GM19395 (cell line): ENCODE measurements around the gene ZC3H15.
"Not testable (repeated sequence)": the region's sequence is repeated elsewhere in the genome, so short reads cannot be mapped to it uniquely, and the experiment has no call there.

Experiments used
- ATAC-seq: cut with Tn5 transposase; IDR thresholded peaks from one replicate; pipeline ENCODE4 v1.9.1; 2021; ENCODE audit warnings: mild to moderate bottlenecking, moderate library complexity; ENCODE audit not compliant: unreplicated experiment

ZC3H15 gene

DNA sequence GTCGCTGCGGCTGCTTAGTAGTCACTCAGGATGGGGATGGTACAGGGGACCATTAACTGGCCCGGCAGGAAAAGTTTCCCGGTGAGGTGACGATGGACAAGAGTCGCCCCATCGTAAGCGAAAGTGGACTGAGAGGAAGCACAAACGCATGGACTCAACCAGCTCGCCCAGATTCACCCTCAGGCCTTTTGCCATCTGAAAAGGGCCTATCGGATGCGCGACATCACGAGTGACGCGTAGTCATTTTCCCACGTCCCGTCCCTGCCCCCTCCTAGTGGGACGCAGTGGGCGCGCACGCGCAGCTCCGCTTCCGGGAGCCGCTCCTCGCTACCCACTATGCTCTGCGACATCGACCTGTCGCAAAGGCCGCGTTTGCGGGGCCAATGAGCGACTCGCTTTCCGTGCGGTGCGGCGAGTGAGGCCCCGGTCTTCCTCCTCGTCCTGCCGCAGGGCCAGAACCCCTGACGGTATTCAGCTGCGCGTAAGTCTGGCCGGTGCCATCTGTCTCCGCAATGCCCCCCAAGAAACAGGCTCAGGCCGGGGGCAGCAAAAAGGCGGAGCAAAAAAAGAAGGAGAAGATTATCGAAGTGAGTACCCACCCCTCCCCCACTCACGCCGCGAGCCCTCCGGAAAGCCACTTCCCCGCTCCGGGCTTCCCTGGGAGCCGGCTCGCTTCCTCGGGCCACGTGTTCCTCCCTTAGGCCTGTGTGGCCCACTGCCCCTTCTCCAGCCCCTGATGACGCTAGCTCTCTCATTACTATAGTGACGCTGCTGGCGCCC is at the start of gene ZC3H15:
Gene ZC3H15 (plus strand): TSS at position 390 of the 780 bp plus-strand sequence. CDS start 123 bp downstream, at position 513.
- peak; percentile 82 for ATAC-seq

- no peak for ATAC-seq
Measured at GRCh38 chr2:186437719-186438118, 48.3 kb upstream of the ZC3H15 start.

DNA sequence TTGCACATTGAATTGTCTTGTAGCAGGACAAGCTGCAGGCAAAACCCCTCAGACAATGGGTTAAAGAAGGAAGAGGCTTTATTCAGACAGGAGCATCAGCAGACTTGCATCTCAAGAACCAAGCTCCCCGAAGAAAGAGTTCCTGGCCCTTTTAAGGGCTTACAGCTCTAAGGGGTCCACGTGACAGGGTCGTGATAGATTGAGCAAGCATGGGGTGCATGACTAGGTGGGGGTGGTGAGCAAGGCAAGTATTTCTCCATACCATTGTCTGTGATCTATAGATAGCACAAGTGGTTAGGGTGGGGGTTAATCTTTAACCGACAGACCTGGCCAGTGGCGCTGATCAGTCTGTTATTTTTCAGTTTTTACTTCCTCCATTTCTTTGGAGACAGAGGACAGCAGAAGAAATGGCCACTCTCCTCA is 46.4 kb upstream of the ZC3H15 start:
- ATAC-seq = not testable (repeated sequence)

DNA sequence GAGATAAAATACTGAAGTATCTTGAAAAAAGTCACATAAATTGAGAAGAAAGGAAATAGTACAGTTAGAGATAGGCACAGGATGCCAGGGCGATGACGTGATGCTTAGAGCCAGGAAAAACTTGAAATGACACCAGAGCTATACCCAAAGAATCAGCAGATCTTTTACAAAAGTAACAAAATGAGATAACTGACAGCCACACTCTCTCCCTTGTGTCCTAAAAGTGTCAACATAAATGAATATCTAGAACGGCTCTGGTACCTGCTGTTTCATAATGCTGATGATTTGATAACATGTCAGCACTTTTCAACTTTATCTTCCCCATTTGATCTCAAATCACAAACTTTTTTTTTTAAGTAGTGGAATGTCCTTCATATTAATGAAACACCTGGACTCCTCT is 45.6 kb upstream of the ZC3H15 start:
- no peak for ATAC-seq

DNA sequence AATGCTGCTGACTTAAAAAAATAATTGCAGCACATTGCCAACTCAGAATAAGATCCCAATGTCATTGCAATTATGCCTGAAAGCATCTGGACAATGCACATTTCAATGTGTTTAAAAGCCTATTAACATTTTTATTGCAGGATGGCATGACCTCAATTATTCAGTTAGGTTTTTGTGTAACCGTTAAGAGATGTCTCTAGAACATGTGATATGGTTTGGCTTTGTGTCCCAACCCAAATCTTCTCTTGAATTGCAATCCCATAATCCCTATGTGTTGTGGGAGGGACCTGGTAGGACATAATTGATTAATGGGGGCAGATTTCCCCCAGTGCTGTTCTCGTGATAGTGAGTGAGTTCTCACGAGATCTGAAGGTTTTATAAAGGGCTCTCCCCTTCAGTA is 43.2 kb upstream of the ZC3H15 start:
- no peak for ATAC-seq

DNA sequence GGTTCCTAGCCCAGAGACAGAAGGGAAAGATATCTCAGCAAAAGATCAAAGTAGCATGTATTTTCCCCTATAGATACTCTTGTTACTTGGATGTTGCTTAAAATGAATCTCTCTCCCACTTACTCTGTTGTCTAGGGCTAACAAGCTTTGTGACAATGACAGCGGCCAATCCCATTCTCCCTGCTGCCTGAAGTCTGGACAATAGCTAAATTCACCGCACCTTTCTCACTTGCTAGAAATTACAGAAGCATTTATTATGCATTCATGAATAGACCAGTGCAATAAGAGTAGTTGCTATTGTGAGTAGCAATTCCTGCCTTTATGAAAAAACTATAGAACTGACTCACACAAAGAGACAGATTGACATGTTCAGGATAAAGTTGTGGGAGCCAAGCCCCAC is 42.2 kb upstream of the ZC3H15 start:
- no peak for ATAC-seq

- no peak for ATAC-seq
Measured at GRCh38 chr2:186445506-186445905, 40.6 kb upstream of the ZC3H15 start.

GRCh38 chr2:186455613-186456012 is 30.4 kb upstream of the ZC3H15 start:
- ATAC-seq = no peak

GRCh38 chr2:186456941-186457340 is 29.1 kb upstream of the ZC3H15 start:
- ATAC-seq = no peak

DNA sequence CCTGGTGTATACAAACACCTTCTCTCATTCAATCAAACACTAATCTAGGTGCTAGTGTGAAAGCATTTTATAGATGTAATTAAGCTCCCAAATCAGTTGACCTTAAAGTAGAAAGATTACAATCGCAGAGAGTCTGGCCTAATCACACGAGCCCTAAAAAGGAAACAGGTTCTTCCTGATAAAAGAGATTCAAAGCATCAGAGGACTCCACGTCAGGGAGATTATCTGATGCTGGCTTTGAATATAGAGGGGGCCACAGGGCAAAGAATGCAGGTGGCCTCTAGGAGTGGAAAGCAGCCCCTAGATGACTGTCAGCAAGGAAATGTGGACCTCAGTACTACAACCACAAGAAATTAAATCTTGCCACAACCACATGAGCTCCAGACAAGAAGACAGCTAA is 28.2 kb upstream of the ZC3H15 start:
- ATAC-seq = no peak

GRCh38 chr2:186459009-186459408 is 27.1 kb upstream of the ZC3H15 start:
- no peak for ATAC-seq

- peak; percentile 87 for ATAC-seq
Measured at GRCh38 chr2:186460465-186460864, 25.6 kb upstream of the ZC3H15 start.

DNA sequence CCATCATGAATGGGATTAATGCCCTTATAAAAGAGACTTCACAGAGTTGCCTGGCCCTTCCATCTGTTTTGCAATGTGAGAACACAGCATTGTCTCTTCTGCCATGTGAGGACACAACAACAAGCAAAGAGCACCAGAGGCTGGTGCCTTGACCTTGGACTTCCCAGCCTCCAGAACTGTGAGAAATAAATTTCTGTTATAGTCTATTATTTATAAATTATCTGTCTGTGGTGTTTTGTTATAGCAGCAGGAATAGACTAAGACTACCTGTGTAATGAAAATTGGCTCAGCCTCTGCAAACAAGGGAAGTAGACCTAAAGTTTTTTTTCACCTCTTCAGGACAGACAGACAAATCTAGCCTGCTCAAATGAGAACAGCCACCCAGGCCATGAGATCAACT is 19.3 kb upstream of the ZC3H15 start:
- no peak for ATAC-seq

DNA sequence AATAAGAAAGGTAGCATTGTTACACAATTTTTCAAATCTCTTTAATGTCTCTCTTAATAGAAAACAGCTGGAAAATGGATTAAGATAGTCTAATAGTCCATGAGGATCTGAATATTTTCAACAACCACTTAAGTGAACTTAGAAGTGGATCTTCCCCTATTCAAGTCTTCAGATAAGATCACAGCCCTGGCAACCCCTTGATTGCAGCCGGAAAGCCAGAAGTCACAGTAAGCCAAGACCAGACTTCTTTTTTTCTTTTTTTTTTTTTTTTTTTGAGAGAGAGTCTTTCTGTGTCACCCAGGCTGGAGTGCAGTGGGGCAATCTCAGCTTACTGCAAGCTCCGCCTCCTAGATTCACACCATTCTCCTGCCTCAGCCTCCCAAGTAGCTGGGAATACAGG is 18.6 kb upstream of the ZC3H15 start:
- ATAC-seq = no peak

DNA sequence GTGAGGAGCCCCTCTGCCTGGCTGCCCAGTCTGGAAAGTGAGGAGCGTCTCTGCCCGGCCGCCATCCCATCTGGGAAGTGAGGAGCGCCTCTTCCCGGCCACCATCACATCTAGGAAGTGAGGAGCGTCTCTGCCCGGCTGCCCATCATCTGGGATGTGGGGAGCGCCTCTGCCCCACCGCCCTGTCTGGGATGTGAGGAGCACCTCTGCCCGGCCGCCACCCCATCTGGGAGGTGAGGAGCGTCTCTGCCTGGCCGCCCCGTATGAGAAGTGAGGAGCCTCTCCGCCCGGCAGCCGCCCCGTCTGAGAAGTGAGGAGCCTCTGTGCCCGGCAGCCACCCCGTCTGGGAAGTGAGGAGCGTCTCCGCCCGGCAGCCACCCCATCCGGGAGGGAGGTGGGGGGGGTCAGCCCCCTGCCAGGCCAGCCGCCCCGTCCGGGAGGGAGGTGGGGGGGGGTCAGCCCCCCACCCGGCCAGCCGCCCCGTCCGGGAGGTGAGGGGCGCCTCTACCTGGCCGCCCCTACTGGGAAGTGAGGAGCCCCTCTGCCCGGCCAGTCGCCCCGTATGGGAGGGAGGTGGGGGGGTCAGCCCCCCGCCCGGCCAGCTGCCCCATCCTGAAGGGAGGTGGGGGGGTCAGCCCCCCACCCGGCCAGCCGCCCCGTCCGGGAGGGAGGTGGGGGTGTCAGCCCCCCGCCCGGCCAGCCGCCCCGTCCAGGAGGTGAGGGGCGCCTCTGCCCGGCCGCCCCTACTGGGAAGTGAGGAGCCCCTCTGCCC is 13.2 kb upstream of the ZC3H15 start:
- ATAC-seq = not testable (repeated sequence)

GRCh38 chr2:186474239-186474638 is 11.8 kb upstream of the ZC3H15 start:
- not testable (repeated sequence) for ATAC-seq

DNA sequence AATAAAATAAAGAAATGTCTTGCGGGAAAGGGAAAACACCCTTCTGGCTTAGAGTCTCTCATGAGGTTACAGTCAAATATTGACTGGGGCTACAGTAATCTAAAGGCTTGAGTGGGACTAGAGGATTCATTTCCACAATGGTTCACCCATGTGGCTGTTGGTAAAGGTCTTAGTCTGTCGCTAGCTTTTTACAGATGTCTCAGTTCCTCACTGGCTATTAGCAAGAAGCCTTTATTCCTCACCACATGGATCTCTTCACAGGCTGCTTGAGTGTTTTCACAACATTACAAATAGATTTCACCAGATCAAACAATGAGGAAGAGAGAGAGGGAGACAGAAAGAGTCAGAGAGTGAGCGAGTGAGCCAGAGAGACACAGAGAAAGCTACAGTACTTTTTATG is 8.3 kb upstream of the ZC3H15 start:
- ATAC-seq = peak; percentile 62

DNA sequence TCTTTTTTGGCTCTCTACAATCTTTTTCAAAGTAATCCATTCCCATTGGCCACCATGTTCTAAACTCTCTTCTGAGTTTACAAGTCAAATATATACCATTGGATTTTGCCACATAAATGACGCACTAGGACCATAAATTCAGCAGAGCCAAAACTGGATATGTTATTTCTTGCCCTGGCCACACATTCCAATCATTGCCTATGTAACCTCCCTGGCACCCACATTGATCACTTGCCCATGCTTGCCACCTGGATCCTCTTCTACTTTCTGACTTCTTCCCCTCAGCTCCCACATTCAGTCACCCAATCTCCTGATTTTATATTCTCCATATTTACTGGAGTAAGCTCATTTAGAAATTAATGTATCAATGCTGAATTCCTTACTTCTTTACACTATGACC is 5.1 kb upstream of the ZC3H15 start:
- no peak for ATAC-seq

DNA sequence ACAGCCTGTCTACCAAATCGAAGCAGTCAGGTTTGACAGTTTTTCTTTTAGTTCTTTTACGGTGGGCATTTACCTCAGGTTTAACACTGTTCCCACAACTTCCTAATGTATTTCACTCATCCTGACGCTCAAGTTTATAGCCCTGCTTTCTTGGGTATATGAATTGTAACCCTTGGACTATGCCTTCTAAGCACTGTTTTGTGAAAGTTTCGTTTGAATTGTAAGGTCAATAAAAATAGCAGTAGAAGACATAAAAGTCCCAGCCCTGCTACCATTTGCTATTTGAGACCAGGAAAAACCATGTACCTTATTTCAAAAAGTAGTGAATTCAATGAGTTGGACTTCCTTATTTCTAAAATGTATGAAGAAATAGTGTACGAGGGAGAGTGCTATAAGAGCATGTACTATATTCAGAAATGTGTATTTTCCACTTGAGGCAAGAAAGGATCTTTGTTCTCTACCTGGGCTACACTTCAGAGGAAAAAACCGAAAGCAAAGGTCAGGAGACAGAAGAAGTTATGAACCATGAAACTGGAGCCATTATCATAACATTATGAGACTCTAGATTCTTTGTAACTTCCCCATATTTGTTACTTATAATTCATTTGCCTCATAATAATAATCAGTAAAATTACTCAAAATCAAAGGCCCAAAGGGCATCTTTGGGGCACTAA is 1.9 kb upstream of the ZC3H15 start:
- ATAC-seq = no peak

GRCh38 chr2:186485576-186485870 is 537 bp upstream of the ZC3H15 start:
- peak; percentile 52 for ATAC-seq

DNA sequence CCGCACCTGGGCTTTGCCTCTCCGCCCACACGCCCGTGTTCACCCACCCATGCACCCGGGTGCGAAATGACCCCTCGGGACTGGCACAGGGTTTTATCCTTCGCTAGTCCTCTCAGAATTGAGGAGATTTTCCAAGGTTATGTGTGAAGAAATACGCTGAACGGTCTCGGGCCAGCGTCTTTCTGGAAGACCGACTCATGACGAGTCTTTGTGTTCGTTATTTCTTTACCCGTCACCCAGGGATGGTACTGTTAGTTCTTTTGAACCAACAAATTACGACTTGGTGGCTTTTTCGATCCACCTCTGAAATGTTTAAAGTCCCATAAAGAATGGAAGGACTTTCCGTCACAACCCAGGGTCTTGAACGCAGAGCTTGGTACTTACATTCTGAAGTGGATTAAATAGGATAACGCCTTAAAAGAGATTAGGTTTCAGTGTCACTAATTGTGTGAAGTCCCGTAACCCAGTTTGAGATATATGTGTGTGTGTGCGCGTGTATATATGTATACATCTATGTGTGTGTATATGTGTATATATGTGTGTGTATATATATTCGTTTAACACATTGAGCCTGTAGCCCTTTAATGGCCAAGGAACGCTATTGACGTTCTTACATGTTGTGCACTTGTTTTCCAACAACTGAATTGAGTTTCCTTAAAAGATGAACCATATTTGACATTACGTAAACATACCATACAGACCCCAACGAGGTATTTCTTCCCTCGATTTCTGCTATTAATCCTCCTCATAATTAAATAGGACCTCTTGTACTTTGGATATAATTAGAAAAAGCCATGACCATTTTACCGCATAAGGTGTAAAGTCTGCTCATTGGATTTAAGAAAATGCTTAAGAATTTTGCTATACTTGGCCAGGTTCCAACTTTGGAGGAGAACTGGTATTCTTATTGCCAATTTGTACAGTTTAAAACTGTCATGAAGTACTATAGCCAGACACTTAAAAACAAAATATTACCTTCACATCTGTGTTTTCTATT is 889 bp downstream of the ZC3H15 start:
- ATAC-seq = peak; percentile 1
